HG03378 (cell line): Measurements from ENCODE around the gene ARHGAP23.

Source experiments
- ATAC-seq: cut with Tn5 transposase; IDR thresholded peaks from one replicate; pipeline ENCODE4 v1.9.1; 2021; ENCODE audit warnings: mild to moderate bottlenecking, moderate library complexity; ENCODE audit not compliant: unreplicated experiment

Gene ARHGAP23

DNA sequence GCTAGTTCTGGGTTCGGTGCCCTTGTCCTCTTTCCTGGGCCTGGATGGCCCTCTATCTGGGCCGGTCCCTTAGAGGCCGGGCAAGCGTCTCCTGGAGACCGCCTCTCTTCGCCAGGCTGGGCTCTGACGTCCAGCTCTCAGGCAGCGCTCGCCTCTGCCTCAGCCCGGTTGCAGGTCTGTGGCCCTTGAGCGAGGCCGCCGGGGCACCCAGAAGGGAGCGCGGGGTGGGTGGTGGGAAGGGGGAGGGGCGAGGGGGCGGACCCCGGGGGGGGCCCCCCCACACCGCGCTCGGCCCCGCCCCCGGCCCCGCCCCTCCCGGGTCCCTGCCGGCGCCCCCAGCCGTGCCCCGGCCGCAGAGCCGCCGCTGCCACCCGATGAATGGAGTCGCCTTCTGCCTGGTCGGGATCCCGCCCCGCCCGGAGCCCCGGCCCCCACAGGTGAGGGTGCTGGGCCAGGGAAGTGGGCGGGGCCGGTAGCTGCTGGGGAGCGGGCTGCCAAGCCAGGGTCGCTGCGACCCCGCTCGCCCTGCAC lies at the start of gene ARHGAP23:
ARHGAP23 (plus strand) TSS at position 353 of the 531 bp plus-strand sequence; CDS start at position 375, 22 bp downstream.
- no peak for ATAC-seq

GRCh38 chr17:38379448-38379847 lies 48.8 kb upstream of the ARHGAP23 start:
- no peak for ATAC-seq

DNA sequence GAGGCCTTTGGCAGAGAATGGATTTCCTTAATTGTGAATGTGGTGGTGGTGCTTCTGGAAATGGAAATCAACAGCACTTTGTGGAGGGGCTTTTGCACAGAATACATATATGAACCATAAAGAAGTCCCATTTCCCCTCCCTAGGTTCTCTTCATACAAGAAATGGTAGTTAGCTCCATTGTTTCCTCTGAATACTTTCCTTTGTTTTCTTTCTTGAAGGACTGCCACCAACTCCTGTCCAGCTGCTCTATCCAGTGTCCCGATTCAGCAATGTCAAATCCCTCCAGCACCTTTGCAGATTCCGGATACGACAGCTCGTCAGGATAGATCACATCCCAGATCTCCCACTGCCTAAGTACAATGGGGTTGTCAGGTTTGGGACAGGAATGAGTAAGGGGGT lies 33.2 kb upstream of the ARHGAP23 start:
- no peak for ATAC-seq

DNA sequence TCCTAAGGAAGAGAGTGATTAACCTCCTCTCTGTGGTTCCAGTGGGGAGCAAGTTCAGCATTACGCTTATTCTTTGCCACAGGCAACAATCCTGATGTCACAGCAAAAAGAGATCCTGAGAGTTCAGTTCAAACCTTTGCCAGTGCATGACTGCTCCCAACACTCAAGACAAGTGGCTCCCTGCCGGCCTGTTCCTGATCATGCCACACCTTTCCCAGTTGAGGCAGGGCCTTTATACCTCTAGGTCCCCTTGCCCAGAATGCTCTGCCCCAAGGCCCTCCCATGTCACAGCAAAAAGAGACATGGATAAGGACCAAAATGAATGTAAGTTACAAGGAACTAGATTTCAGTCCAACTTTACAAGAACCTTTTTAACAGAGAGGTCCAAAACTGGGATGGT lies 31.0 kb upstream of the ARHGAP23 start:
- ATAC-seq: no peak

GRCh38 chr17:38400286-38400685 lies 28.0 kb upstream of the ARHGAP23 start:
- no peak for ATAC-seq

DNA sequence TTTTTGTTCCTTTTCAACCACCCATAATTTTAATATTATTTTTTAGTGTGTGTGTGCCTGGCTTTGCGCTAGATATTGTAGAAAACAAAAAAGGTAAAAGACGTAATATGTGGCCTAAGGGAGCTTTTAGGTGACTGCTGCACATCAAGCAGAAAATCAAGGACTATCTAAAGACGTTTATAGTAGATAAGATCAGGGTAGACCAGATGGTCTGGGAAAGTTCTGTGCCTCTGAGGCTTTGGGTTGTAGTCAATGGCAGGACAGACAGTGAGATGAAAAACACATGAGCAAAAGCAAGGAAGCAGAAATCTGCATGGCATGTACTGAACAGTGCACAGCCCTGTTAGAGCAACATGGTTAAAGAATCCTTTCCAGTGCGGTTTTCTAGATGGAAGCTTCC lies 26.8 kb upstream of the ARHGAP23 start:
- no peak for ATAC-seq

DNA sequence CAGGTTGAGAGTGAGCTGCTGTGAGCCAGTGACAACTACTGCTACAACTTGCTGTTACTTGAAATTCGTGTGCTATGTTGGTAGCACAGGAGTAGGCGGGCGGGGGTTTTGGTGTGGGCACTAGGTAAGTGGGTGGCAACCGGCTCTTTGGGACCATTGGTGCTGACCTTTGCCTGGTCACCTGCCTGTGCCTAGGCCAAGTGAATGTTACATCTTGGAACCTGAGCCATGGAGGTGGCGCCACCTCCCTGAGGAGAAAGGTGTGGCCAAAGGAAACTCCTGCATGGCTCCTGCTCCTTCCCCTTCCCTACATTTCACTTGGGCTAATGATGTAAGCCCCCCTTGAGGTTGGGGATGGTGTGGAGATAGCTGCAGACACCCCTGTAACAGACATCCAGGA lies 25.4 kb upstream of the ARHGAP23 start:
- ATAC-seq: no peak

- ATAC-seq: no peak
Measured at GRCh38 chr17:38403491-38403890, 24.8 kb upstream of the ARHGAP23 start.

- ATAC-seq: no peak
Measured at GRCh38 chr17:38404174-38404943, 23.9 kb upstream of the ARHGAP23 start.

GRCh38 chr17:38405654-38406053 lies 22.6 kb upstream of the ARHGAP23 start:
- ATAC-seq: no peak

DNA sequence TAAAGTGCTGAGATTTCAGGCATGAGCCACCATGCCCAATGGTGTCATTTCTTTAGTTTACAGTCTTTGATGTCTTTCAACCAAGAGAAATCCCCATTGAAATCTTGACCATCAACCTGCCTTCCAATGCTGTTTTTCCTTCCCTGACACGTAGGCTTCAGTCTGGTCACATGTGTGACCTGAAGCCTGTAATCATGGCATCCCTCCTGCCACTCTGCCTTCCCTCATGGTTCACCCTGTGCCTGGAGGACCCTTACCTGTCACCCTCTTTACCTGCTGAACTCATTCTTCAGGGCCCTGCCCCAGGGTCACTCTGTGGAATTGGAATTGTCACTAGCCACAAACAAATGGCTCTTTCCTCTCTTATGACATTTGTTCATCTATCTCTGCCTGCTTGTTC lies 18.1 kb upstream of the ARHGAP23 start:
- no peak for ATAC-seq

DNA sequence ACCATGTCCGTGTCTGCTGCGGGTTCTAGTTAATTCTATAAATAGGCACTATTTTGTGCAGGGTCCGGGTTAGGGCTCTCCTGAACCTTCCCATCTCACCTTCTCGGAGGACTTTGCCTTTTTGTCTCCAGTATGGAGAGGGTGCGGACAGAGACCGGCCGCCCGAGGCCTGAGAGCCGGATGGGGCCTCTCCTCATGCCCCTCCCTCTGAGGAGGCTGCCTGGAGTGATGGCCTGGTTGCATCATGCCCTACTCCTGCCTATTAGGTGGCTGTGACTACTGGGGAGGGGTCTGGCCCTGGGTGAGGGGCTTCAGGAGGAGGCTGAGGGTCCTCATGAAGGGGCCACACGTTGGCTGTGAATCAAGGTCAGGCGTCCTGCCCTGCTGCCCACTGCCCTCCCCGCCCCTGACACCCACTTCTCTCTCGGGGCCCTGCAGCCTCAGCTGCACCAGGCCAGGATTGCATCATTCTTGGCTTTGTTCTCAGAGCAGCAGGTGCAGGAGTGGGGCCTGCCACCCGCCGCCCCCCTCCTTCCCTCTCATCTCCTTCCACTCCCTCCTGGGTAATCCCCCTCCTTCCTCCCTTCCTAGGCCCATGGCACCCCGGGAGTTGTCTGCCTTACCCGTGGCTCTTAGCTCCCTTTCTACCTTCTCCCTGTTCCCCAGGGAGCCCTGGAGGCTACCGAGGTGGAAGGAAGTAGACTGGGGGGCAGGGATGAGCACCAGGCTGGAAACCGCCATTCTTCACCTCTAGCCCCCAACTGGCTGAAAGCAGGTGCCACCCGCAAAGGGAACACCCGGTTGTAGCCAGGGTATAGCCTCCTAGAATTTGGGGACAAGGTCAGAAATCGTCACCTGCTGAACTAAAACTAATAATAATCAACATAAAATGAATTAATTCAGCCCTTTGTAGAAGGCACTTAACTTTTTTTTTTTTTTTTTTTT lies 12.7 kb upstream of the ARHGAP23 start:
- no peak for ATAC-seq

DNA sequence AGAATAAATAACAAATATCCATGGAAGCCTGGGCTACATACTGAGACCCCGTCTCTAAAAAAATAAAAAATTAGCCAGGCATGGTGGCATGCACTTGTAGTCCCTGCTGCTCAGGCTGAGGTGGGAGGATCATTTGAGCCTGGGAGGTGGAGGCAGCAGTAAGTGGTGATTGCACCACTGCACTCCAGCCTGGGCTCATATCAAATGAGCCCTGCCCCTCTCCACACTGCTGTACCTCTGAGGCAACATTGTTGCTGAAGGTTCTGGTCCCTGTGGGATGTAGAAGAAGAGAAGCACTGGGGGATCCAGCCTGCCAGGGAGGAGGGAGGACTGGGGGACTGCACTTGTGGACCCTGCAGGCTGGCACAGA lies 11.4 kb upstream of the ARHGAP23 start:
- ATAC-seq: no peak

- ATAC-seq: no peak
Measured at GRCh38 chr17:38417210-38417951, 10.9 kb upstream of the ARHGAP23 start.

GRCh38 chr17:38418062-38418692 lies 10.1 kb upstream of the ARHGAP23 start:
- ATAC-seq: no peak

DNA sequence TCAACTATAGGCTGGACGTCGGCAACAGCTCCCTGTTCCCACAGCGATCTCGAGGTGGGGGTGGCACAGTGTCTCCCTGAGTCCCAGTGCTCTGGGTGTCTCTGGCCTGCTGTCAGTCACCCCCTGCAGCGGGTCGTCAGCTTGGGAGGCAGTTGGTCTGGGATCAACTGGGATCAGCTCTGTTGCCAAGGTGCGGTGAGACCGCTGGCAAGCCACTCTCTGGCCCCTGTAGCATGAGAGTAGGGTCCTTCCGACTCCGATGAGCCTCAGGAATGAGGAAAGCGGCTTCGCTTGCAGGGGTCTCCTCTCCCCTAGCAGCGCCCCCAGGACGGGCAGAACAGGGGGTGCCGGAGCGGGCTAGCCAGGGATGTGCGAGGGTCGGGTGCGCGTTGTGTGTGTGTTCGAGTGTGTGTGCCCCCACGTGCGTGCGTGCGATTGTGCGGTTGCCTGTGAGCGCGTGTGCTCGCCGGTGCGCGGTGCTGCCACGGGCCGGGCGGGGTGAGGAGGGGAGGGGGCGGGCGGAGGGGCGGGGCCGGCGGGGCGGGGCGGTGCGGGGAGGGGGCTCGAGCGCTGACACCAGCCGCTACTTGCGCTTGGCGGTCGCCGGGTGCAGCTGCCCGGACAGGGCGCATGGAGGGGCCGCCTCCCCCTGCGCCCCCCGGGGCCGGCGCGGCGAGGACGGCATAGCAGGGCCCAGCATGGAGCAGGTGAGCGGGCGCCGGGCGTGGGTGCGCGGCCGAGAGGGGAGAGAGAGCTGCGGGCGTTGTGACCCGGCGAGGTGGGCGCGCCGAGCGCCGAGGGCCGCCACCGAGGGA lies 9.4 kb upstream of the ARHGAP23 start:
- no peak for ATAC-seq

- ATAC-seq: no peak
Measured at GRCh38 chr17:38419508-38419981, 8.7 kb upstream of the ARHGAP23 start.

DNA sequence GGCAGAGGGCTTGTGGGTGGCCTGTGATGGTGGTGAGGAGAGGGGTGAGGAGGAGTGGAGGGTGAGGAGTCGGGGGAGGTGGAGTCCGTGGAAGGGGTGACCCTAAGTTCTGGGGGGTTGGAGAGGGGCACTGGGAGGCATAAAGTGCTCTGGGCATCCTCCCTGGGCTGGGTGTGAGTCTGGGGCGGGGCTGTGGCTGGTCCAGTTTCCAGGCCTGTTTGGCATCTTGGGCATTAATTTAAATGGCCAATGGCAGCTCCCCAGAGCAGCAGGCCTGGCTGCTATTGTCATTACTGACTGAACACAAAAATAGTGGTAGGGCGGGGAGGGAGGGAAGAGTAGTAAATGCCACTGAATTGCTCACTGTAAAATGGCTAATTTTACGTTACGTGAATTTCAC lies 7.7 kb upstream of the ARHGAP23 start:
- ATAC-seq: no peak

- no peak for ATAC-seq
Measured at GRCh38 chr17:38421171-38421841, 7.0 kb upstream of the ARHGAP23 start.
